Fibroblast of the aortic adventitia (primary cell): ENCODE measurements around the gene EXOC2. TPM values are rescaled to one million over a fixed set of nuclear protein-coding genes. Genes with fewer than 3 reads are reported as not detected.
A peak's percentile ranks its signal among the peaks of the same experiment; 100 is the strongest.

Experiments
- DNase-seq: peaks from one replicate; pipeline ENCODE4 v3.0.0-alpha.2; 2010; ENCODE audit warnings: low read depth
- H3K4me3 ChIP-seq: 2 replicates; pipeline ENCODE4 v1.5.1; 2011; ENCODE audit warnings: low read depth, mild to moderate bottlenecking, control low read depth, low read length, moderate library complexity
- total RNA-seq: library from RNA; depleted of rRNA; stranded (reverse); fragments of >200 nt; gene quantifications from 2 replicates; pipeline ENCODE4 v1.2.3, GENCODE V29; 2012; ENCODE audit warnings: low replicate concordance
- TF ChIP-seq, protein P1 (sequence below): IDR thresholded peaks from 2 replicates; pipeline ENCODE4 v1.5.1; 2011; ENCODE audit warnings: mild to moderate bottlenecking, low read length, control low read depth, inconsistent platforms; ENCODE audit not compliant: insufficient read depth

Gene EXOC2
- total RNA-seq, 1 donor: 27.9 TPM

- TF ChIP-seq, protein P1, sequence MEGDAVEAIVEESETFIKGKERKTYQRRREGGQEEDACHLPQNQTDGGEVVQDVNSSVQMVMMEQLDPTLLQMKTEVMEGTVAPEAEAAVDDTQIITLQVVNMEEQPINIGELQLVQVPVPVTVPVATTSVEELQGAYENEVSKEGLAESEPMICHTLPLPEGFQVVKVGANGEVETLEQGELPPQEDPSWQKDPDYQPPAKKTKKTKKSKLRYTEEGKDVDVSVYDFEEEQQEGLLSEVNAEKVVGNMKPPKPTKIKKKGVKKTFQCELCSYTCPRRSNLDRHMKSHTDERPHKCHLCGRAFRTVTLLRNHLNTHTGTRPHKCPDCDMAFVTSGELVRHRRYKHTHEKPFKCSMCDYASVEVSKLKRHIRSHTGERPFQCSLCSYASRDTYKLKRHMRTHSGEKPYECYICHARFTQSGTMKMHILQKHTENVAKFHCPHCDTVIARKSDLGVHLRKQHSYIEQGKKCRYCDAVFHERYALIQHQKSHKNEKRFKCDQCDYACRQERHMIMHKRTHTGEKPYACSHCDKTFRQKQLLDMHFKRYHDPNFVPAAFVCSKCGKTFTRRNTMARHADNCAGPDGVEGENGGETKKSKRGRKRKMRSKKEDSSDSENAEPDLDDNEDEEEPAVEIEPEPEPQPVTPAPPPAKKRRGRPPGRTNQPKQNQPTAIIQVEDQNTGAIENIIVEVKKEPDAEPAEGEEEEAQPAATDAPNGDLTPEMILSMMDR: no peak
- no peak for DNase-seq
- H3K4me3 ChIP-seq: no peak overlapping the region
These were observed 208.2 kb downstream of the EXOC2 start for GRCh38 chr6:484746-485145.

- TF ChIP-seq, protein P1: no peak
- H3K4me3 ChIP-seq: no peak overlapping the region
- DNase-seq: peak; percentile 30
These were observed 208.7 kb downstream of the EXOC2 start for GRCh38 chr6:484086-484745.

GRCh38 chr6:475314-475713 lies 217.6 kb downstream of the EXOC2 start:
- TF ChIP-seq, protein P1: no peak
- no peak for DNase-seq

GRCh38 chr6:474453-475185 lies 218.3 kb downstream of the EXOC2 start:
- DNase-seq: no peak
- H3K4me3 ChIP-seq: no peak overlapping the region
- TF ChIP-seq, protein P1: no peak

More at GRCh38 chr6:475314-475713, 217.6 kb downstream of the EXOC2 start:
- H3K4me3 ChIP-seq: no peak overlapping the region

DNA sequence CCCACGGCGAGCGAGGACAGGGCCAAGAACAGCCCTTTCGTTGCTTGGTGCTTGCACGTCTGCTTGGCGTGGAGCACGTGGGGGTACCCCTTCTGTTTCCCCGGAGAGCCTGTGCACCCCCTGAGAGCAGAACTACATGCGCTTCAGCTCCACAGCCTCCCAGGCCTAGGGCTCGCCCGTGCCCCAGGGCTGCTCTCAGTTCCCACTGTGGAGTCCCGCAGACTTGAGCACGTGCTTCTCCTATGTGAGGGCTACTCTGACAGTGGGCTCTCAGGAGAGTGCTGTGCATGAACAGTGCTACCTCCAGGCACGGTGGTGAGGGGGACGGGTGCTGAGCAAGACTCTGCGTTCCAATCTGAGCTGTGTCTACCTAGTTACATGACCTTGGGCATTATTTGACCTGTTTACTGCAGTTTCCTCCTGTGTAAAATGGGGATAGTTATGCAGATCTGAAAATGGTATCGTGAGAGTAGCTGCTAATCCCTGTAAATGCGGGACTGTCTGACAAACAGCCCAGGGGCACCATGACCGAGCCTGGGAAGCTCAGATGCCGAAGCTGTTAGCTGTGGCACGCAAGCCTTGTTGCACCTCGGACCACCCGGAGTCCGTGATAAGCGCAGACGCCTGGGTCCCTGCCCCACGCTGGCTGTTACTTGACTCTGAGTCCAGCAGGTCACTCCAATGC lies 219.0 kb downstream of the EXOC2 start:
- DNase-seq: no peak
- TF ChIP-seq, protein P1: no peak
- H3K4me3 ChIP-seq: no peak overlapping the region

GRCh38 chr6:473356-473755 lies 219.6 kb downstream of the EXOC2 start:
- no peak for DNase-seq
- TF ChIP-seq, protein P1: no peak
- H3K4me3 ChIP-seq: no peak overlapping the region
